SJCRH30 (cell line): ENCODE measurements around the gene TNNC2. TPM values are rescaled to one million over a fixed set of nuclear protein-coding genes. Genes with fewer than 3 reads are reported as not detected.
"Not testable (repeated sequence)": the region's sequence is repeated elsewhere in the genome, so short reads cannot be mapped to it uniquely, and the experiment has no call there.

Experiments
- DNase-seq, 2 experiments: peaks; one replicate each; pipeline ENCODE4 v3.0.0-alpha.2; 2015 to 2020
- H3K27ac ChIP-seq: fragments of 250-450 bp; sonication (Bioruptor Pico); 2 replicates; pipeline ENCODE4 v1.5.1; 2020; ENCODE audit warnings: mild to moderate bottlenecking, moderate library complexity
- H3K27me3 ChIP-seq: fragments of 250-450 bp; sonication (Bioruptor Pico); 2 replicates; pipeline ENCODE4 v1.5.1; 2020; ENCODE audit warnings: mild to moderate bottlenecking, moderate library complexity
- H3K36me3 ChIP-seq: fragments of 250-450 bp; sonication (Bioruptor Pico); 2 replicates; pipeline ENCODE4 v1.5.1; 2020; ENCODE audit warnings: mild to moderate bottlenecking, moderate library complexity
- H3K4me1 ChIP-seq: fragments of 250-450 bp; sonication (Bioruptor Pico); 2 replicates; pipeline ENCODE4 v1.5.1; 2020; ENCODE audit warnings: mild to moderate bottlenecking, moderate library complexity
- H3K4me3 ChIP-seq: fragments of 250-450 bp; sonication (Bioruptor Pico); 2 replicates; pipeline ENCODE4 v1.5.1; 2020; ENCODE audit warnings: mild to moderate bottlenecking, moderate library complexity
- H3K9me3 ChIP-seq: fragments of 250-450 bp; sonication (Bioruptor Pico); replicated peaks from 2 replicates; pipeline ENCODE4 v1.5.1; 2020; ENCODE audit warnings: mild to moderate bottlenecking, moderate library complexity
- total RNA-seq: library from RNA; depleted of rRNA; stranded (reverse); fragments of >200 nt; shearing (Covaris generic); gene quantifications from 2 replicates; pipeline ENCODE4 v1.2.3, GENCODE V29; 2014

TNNC2 gene
- total RNA-seq, 1 experiment from 2014 or later, result 0.75 TPM

GRCh38 chr20:45819466-45819865, 7.6 kb downstream of the TNNC2 start:
- no peak overlapping the region for H3K27ac ChIP-seq
- H3K27me3 ChIP-seq, result no peaks in the 10 kb centered on the region
- H3K4me1 ChIP-seq, result peaks cover 38% of the 10 kb centered on the region; the same call in 1 of the 2 replicates
- no peak overlapping the region for H3K4me3 ChIP-seq
- H3K9me3 ChIP-seq, result no peaks in the 10 kb centered on the region
- no peak for DNase-seq
- H3K36me3 ChIP-seq, result peaks cover 28% of the 10 kb centered on the region

- H3K36me3 ChIP-seq, result peaks cover 38% of the 10 kb centered on the region
- H3K27me3 ChIP-seq, result no peaks in the 10 kb centered on the region
- H3K4me3 ChIP-seq, result no peak overlapping the region
- no peak for DNase-seq
- peaks cover 32% of the 10 kb centered on the region; the same call in 1 of the 2 replicates for H3K4me1 ChIP-seq
- H3K9me3 ChIP-seq, result no peaks in the 10 kb centered on the region
- no peak overlapping the region for H3K27ac ChIP-seq
Observed at GRCh38 chr20:45818239-45818638, 8.9 kb downstream of the TNNC2 start.

DNA sequence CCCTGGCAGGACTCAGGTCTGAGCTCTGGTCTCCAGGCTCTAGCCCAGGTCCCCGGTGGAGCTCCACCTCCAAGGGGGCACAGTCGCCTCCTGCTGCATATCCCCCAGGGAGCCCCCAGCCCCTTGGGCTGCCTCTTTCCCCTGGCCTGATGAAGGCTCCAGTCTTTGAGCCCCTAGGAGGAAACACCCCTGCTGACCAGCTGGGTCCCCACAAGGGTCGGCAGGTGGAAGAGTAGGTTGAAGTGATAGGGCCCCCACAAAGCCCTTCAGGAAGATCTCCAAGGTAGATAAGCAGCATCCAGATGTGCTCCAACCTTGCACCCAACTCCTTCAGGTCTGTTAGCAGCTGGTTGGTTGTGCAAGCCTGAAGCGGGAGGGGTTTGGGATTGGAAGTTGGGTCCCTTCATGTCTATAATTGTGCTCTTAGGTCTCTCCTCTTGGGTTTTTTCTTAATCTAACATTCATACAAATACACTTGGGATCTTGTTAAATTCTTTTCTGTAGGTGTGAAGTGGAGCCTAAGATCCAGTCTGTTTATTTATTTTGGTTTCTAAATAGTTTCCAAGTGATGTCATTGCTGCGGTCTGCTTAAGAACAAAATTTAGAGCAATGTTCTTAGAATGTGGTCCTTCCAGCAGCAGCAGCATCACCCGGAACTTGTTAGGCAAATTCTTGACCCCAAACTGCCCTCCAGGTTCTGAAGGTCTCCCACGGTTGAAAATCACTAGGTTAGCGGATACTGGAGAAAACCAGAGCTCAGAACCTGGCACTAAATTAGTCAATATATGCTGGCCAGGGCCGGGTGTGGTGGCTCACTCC, 9.5 kb downstream of the TNNC2 start:
- no peak overlapping the region for H3K27ac ChIP-seq
- peaks cover 30% of the 10 kb centered on the region; the same call in 1 of the 2 replicates for H3K4me1 ChIP-seq
- DNase-seq, result no peak
- H3K4me3 ChIP-seq, result no peak overlapping the region
- peaks cover 41% of the 10 kb centered on the region for H3K36me3 ChIP-seq
- no peaks in the 10 kb centered on the region for H3K9me3 ChIP-seq
- H3K27me3 ChIP-seq, result no peaks in the 10 kb centered on the region

DNA sequence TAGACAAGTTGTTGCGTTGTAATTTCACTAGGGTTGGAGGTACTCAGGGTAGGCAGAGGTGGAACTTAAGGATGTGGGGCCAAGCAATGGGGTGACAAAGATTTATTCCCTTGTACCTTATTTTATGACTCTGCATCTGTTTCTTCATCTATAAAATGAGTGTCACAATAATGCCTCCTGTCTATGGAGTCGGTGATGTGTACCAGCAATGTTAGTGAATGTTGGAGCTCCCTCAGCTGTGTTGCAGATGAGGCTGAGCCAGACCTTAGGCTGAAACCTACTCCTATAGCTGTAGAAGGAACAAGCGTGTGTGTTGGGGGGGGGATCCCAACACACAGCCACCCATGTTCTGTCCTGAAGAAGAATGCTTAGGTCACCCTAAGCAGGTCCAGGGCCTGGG, 10.2 kb downstream of the TNNC2 start:
- Histone ChIP-seq H3K9me3 (no peaks in the 10 kb centered on the region), H3K4me3 (no peak overlapping the region), H3K4me1 (peaks cover 27% of the 10 kb centered on the region; the same call in 1 of the 2 replicates), H3K27ac (no peak overlapping the region), H3K36me3 (peaks cover 41% of the 10 kb centered on the region), H3K27me3 (no peaks in the 10 kb centered on the region)
- no peak for DNase-seq

DNA sequence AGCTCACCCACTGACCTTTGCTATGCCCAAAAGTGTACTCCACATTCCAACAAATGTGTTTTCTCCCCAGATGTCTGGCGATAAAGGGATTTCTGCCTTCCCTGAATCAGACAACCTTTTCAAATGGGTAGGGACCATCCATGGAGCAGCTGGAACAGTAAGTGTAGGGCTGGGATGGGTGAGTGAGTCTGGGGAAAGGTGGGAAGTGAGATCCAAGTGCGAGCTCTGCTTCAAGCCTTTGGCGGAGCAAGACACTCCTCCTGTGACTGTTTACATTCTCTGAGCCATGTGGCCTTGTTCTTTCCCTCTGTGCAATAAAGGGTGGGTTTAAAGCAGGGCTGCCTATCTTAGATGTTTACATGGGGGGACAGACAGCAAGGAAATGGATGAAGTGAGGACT, 12.8 kb downstream of the TNNC2 start:
- Histone ChIP-seq H3K36me3 (peaks cover 61% of the 10 kb centered on the region), H3K27ac (no peak overlapping the region)

DNA sequence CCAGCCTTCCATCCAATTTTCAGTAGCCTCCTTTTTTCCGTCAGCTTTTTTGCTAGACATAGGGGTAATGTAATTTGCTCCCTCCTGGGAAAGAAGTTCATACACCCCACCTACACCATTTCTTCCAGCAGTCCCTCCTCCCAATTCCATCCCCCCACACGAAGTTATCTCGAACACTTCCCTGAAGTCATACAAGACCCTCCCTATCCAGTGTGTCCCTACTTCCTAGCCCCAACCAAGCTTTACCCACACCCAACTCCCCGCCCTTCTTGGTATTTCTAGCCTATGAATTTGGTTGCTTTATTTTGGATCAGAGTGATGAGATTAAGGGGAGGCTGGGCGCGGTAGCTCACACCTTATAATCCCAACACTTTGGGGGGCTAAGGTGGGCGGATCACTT, 13.6 kb downstream of the TNNC2 start:
- H3K27me3 ChIP-seq, result no peaks in the 10 kb centered on the region
- peak overlapping the region; percentile 96 for H3K27ac ChIP-seq
- peaks cover 27% of the 10 kb centered on the region; the same call in 1 of the 2 replicates for H3K4me1 ChIP-seq
- peaks cover 67% of the 10 kb centered on the region for H3K36me3 ChIP-seq
- H3K9me3 ChIP-seq, result no peaks in the 10 kb centered on the region
- peak overlapping the region; percentile 89 for H3K4me3 ChIP-seq
- DNase-seq, result no peak

More for the DNA sequence above, 12.8 kb downstream of the TNNC2 start:
- no peaks in the 10 kb centered on the region for H3K9me3 ChIP-seq
- H3K27me3 ChIP-seq, result no peaks in the 10 kb centered on the region
- DNase-seq, result no peak
- H3K4me3 ChIP-seq, result no peak overlapping the region
- peaks cover 27% of the 10 kb centered on the region; the same call in 1 of the 2 replicates for H3K4me1 ChIP-seq

- Histone ChIP-seq H3K4me1 (peaks cover 25% of the 10 kb centered on the region; the same call in 1 of the 2 replicates), H3K27me3 (no peaks in the 10 kb centered on the region), H3K36me3 (peaks cover 70% of the 10 kb centered on the region), H3K4me3 (peak overlapping the region; percentile 89), H3K27ac (peak overlapping the region; percentile 96), H3K9me3 (no peaks in the 10 kb centered on the region)
- DNase-seq, result no peak
Observed at GRCh38 chr20:45813006-45813340, 14.1 kb downstream of the TNNC2 start.

DNA sequence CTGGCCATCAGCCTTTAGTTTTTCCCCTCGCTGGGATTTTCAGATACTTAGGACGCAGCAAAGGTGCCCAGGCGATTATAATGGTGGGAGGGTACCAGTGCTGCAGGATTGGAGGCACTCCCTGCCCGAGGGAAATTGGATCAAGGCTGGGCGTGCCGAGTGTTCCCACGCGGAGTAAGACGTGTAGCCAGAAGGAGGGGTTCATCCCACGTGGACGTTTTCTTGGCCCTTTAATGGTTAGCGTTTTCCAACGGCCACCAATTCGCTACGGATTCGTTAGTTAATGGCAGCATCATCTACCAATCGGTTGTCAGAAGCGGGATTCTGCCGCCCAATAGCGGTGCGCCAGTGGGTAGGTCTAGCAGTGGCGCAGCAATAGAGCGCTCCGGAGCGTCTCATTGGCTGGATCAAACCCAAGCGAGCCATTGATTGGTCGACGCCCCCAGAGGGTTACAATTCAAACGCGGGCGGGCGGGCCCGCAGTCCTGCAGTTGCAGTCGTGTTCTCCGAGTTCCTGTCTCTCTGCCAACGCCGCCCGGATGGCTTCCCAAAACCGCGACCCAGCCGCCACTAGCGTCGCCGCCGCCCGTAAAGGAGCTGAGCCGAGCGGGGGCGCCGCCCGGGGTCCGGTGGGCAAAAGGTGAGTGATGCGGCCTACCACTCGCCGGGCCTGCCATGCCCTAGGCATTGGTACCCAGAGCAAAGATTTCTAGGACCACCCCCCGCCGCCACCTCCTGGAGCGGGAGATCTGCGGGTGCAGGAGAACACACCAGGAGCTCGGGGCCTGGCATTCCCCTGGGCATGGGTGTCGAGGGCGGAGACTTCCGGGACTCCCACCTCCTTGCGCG, 14.7 kb downstream of the TNNC2 start, which contains the start of gene UBE2C:
Gene UBE2C (plus strand): TSS at position 488 of the 849 bp plus-strand sequence. CDS start 52 bp downstream, at position 540.
- Histone ChIP-seq H3K36me3 (peaks cover 75% of the 10 kb centered on the region), H3K4me3 (peak within 1 kb of the TSS; percentile 89), H3K9me3 (no peaks in the 10 kb centered on the region), H3K4me1 (peaks cover 19% of the 10 kb centered on the region; the same call in 1 of the 2 replicates), H3K27ac (peak within 1 kb of the TSS; percentile 96), H3K27me3 (no peaks in the 10 kb centered on the region)
- peak; percentile 100 for DNase-seq

GRCh38 chr20:45810191-45810970, 16.7 kb downstream of the TNNC2 start:
- peaks cover 72% of the 10 kb centered on the region for H3K36me3 ChIP-seq
- no peak overlapping the region for H3K27ac ChIP-seq
- no peak for DNase-seq
- no peaks in the 10 kb centered on the region for H3K27me3 ChIP-seq
- H3K9me3 ChIP-seq, result no peaks in the 10 kb centered on the region
- no peak overlapping the region for H3K4me3 ChIP-seq
- H3K4me1 ChIP-seq, result peaks cover 3% of the 10 kb centered on the region; the same call in 1 of the 2 replicates

GRCh38 chr20:45801851-45802250, 25.3 kb downstream of the TNNC2 start:
- DNase-seq, result no peak
- Histone ChIP-seq H3K4me3 (no peak overlapping the region), H3K36me3 (peaks cover 52% of the 10 kb centered on the region), H3K4me1 (no peaks in the 10 kb centered on the region), H3K27ac (no peak overlapping the region), H3K27me3 (no peaks in the 10 kb centered on the region), H3K9me3 (no peaks in the 10 kb centered on the region)

- Histone ChIP-seq H3K4me3 (no peak overlapping the region), H3K36me3 (peaks cover 49% of the 10 kb centered on the region), H3K9me3 (no peaks in the 10 kb centered on the region), H3K27me3 (no peaks in the 10 kb centered on the region), H3K4me1 (no peaks in the 10 kb centered on the region), H3K27ac (no peak overlapping the region)
- DNase-seq, result peak; percentile 79 to 92
Observed at GRCh38 chr20:45798935-45799642, 28.0 kb downstream of the TNNC2 start.

DNA sequence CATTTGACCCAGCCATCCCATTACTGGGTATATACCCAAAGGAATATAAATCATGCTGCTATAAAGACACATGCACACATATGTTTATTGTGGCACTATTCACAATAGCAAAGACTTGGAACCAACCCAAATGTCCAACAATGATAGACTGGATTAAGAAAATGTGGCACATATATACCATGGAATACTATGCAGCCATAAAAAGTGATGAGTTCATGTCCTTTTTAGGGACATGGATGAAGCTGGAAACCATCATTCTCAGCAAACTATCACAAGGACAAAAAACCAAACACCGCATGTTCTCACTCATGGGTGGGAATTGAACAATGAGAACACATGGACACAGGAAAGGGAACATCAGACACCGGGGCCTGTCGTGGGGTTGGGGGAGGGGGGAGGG, 29.2 kb downstream of the TNNC2 start:
- H3K27ac ChIP-seq, H3K27me3 ChIP-seq, DNase-seq, H3K9me3 ChIP-seq, H3K4me3 ChIP-seq, H3K4me1 ChIP-seq: not testable (repeated sequence)
- peaks cover 38% of the 10 kb centered on the region for H3K36me3 ChIP-seq

GRCh38 chr20:45797510-45797909, 29.6 kb downstream of the TNNC2 start:
- not testable (repeated sequence) for DNase-seq, H3K4me1 ChIP-seq, H3K27me3 ChIP-seq, H3K9me3 ChIP-seq, H3K4me3 ChIP-seq, H3K27ac ChIP-seq
- H3K36me3 ChIP-seq, result peaks cover 35% of the 10 kb centered on the region
